Kidney glomerular epithelial cell (primary cell): Measurements from ENCODE around the gene KLHL2.
A peak's percentile ranks its signal among the peaks of the same experiment; 100 is the strongest.
"Not testable (repeated sequence)": the region's sequence is repeated elsewhere in the genome, so short reads cannot be mapped to it uniquely, and the experiment has no call there.

ENCODE experiments used
- DNase-seq: peaks from one replicate; lab custom pipeline; 2025; lab: John Stamatoyannopoulos, UW

KLHL2 gene

DNA sequence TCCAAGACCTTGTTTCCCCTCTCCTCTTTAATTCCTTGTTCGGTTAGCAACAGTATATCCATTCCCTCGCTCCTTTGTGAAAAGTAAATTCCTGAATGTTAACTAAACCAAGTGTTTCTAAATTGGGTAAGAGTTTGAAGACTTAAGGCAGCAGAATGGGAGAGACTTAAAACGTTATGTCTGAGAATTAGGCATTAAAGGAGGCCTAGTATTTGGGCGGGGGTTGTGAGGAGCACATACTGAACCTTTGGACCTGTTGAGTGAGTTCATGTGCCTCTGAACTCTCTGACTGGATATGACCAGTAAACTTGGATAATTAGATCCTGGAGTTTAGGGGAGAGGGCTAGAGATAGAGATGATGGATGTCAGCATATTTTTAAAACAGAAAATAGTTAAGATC lies 121.3 kb downstream of the KLHL2 start:
- DNase-seq: no peak

DNA sequence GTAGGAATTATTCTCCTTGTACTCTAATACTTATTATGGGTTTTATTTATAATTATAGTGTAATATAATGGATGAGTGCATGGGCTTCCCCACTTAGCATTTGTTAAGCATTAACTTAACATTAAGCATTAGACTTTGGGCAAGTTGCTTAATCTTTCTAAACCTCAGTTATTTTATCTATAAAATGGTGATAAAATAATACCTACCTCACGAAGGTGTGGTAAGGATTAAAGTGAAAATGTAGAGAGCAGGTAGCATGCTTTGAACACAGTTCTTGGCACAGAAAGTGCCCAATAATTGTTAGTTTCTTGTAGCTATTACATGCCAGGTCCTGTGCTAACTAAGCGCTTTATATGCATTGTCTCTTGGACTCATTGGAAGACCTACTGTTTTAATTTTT lies 122.7 kb downstream of the KLHL2 start:
- DNase-seq: no peak

DNA sequence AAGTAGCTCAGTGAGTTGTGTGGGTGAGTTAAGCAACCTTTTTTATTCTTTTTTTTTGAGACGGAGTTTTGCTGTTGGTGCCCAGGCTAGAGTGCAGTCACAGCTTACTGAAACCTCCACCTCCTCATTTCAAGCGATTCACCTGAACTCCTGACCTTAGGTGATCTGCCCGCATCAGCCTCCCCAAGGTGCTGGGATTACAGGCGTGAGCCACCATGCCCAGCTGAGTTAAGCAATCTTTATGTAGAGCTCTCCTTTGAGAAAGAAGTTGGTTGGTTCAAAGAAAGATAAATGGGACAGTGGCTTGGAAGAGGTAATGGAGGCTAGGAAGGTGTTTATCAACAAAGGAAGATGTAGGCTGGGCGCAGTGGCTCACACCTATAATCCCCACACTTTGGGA lies 123.3 kb downstream of the KLHL2 start:
- DNase-seq: no peak

DNA sequence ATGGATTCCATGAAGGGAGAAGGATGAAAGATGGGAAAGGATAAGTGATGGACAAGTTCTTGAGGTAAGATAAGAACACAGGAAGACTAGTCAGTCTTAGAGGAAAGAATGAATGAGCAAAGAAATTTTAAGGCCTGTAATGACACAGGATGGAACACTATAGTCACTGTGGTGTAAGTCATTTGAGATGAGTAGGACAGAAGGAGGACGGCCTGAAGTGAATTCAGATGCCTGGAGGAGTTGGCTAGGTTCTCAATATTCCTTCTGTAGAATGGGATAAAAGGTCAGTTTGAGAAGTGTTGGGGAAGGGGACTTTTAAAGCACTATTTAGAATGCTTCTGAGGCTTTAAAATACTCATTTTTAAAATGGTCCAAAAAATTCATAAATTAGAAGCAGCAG lies 124.0 kb downstream of the KLHL2 start:
- DNase-seq: no peak

DNA sequence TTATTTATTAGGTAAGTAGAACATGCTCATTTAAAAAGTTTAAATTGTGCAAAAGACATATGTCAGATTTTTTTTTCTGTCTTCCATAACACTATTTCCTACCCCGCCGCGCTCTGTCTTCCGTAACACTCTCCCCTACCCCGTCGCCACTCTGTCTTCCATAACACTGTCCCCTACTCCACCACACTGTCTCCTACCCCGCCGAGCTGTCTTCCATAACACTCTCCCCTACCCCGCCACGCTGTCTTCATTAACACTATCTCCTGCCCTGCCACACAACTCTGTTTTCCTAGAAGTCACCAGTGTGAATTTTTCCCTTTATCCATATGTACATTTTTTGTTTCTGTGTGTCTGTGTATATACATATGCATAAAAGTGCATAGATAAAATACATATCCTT lies 124.5 kb downstream of the KLHL2 start:
- no peak for DNase-seq

DNA sequence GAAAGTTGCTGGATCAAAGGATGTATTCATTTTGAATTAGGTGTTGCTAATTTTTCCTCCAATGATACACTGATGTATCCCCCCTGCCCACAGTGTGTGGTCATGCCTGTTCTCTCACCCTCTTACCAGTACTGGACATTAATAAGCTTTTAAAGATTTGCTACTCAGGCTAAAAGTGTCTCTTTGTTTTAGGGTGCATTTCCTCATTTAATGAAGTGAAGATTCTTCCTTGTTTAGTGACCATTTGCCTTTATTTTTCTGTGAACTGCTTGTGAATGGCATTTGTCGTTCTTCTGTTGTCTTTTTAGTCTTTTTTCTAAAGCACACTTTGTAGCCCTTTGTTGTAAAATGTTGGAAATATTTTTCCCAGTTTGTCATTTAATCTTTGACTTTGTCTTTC lies 125.1 kb downstream of the KLHL2 start:
- DNase-seq: no peak

DNA sequence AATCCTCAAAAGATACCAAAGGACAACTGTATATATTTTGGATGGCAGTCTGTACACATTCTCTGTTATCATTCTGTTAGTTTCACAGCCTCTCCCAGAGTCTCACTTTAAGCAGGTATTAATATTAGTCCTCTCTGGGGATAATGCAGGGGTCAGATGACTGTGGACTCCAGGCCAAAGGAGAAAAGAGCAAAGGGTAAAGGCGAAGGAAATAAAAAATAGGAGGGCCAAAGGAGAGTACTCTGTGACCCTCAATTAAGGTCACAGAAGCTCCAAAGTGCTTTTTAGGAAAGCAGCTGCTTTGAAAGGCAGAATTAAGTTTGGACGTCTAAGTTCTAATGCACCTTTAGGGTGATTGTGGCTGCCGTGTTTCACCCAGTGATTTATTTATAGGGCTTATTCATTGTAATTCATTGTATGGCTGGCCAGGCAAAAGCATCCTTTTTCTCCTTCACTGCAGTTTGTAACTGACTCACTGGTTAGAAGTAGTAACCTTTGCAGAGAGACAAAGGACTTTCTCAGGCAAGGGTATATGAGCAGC lies 127.9 kb downstream of the KLHL2 start:
- no peak for DNase-seq

DNA sequence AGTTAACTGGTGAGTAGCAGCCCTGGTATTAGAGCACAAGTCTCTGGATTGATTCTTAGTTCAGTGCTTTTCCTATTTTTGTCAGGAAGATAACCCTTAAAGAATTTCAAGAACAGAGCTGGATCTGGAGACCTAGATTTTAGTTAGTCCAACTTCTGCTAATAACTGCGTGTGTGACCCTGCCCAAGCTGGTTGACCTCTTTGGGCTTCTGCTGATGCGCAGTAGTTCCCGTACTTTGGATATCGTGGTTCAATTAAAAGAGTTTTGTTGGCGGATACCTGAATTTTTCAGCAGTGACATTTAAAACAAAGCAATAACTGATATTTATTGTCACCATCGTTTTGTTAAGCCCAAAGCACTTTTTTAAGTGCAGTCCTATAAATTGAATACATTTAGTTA lies 129.4 kb downstream of the KLHL2 start:
- no peak for DNase-seq

DNA sequence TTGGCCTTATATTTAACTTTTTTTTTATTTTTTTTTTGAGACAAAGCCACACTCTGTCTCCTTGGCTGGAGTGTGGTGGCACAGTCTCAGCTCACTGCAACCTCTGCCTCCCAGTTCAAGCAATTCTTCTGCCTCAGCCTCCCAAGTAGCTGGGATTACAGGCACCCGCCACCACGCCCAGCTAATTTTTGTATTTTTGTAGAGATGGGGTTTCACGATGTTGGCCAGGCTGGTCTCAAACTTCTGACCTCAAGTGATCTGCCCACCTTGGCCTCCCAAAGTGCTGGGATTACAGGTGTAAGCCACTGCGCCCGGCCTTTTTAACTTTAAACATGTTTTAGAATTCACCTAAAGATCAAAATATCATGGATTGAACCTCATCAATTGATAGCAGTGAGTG lies 135.0 kb downstream of the KLHL2 start:
- DNase-seq: not testable (repeated sequence)

DNA sequence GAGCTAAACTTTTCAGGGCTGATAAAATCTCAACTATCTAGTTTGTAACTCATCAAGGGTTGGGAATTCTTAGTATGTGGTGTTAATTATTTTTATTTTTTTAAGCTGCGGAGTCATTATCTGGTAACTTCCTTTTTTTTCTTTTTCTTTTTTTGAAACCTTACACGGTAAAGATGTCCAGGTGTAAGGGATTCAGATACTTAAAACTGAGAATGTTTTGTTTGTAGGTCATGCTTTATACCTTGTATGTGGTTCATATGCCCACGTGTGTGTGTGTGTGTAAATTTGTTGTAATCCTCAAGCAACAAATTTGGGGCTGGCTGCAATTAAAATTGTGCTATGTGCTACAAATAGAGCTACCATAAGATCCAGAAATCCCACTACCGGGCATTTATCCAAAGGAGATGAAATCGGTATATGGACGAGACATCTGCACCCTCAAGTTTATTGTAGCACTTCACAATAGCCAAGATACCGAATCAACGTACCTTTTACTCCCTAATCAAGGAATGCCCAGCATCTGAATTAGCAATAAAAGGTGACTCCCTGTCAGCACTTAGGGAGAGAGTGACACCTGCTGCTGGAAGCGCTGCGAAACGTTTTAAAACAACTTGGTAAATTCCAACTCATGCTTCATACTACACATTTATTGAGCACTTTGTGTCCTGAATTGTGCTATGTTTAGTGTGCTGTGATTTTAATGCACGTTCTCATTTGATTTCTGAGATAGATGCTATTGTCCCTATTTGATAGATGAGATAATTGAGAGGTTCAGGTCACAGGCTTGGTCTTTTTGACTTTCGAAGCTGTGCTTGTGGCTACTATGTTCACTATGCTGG lies 136.2 kb downstream of the KLHL2 start:
- no peak for DNase-seq

DNA sequence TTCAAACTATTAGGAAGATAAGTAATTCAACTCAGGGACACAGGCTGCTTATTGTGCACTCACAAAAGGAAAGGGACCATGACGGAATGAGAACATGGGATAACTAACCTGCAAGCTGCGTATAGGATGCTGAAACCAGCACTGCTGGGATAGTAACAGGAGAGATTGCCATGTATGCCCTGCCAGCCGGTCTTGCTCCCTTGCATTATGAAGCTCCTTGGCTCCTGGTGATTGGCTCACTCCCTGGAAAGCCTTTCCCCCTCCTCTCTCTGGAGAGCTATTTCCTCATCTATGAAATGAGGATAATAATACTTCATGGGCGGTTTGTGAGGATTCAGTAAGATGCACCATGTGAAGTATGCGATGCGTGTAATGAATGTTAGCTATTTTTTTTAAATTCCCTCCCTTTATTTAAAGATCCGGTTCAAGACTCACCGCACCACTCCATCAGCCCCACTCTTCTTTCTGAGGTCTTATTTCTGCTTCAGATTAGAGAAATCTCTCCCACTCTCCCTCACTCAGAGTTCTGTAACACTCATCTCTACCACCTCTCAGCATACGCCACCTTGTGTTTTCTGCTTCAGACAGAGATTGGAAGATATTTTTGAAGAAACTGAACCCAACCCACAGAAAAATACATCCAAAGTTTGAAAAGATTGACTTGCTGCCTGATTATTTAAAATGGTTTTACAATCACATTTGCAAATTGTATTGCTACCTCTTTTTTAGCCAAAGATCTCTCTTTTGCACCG lies 138.5 kb downstream of the KLHL2 start:
- DNase-seq: no peak

DNA sequence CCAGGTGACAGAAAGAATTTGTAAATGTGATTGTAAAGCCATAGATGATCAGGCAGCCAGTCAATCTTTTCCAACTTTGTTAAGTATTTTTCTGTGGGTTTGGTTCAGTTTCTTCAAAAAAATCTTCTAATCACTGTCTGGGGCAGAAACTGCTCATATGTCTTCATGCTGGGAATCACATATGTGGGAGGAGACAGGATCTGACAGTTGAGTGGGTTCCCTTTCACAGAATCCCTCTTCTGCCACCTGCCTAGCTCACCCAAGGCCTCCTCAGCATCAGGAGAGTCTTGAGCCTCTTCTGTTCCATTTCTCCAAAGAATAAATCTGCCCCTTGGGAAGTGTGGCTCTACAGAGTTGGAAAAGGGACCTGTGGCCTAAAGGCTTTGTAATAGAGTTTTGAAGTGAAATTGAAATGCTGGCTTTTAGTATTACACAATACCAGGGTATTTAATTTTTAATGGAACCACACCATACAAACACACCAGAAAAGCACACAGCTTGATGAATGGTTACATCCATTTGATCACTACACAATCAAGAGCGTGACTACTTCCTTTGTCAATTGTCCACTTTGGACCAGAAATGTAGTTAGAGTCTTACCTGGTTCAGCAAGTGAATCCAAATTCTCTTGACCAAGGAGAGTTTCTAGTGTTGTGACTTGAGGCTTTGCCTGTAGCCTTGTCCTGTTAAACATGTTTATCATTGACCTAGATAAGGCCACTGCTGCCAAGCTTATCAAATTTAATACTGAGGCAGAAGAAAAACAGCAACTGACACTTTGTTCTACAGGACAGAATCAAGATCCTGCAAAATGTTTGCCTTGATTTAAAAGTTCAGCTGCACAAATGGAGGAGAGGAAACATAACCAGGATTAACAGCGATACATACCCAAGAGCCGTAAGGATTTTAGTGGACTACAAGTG lies 140.5 kb downstream of the KLHL2 start:
- DNase-seq: no peak

DNA sequence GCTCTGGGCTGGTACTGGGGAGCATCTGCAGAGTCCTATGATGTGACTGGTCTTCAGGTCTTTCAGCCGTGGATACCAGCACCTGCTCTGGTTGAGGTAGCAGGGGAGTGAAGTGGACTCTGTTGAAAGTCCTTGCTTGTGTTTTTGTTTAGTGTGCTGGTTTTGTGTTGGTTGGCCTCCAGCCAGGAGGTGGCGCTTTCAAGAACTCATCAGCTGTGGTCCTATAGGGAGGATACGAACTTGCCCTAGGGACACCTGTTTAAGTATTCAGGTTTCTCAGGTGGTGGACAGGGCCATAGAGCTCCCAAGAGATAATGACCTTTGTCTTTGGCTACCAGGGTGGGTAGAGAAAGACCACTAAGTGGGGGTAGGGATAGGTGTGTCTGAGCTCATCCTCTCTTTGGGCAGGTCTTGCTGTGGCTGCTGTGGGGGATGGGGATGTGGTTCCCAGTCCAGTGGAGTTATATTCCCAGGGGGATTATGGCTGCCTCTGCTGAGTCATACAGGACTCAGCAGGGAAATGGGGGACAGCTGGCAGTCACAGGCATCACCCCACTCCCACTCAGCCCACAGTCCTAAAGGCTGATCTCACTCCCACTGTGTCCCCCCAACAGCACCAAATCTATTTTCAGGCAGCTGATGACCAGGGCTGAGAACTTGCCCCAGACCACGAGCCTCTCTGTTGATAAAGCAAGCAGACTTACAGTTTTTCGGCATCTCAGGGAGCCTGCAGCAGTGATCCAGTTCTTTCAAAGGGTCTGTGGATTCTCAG lies 144.2 kb downstream of the KLHL2 start:
- no peak for DNase-seq

DNA sequence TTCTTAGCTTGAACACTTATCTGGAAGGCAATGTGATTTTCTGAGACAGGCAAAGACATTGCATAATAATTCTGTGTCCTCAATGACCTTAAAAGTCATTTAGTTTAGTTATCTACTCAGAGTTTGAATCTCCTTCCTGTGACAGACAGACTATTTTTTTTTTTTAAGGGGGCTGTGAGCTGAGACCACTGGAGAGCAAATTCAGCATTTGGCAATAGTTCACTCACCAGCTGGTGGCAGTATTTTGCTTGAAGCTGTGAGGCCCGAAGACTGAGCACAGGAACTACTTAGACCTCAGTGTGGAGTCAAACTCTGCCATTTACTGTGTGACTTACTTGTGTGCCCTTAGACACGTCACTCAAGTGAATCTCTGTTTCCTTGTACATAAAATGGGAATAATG lies 148.5 kb downstream of the KLHL2 start:
- DNase-seq: peak; percentile 42

DNA sequence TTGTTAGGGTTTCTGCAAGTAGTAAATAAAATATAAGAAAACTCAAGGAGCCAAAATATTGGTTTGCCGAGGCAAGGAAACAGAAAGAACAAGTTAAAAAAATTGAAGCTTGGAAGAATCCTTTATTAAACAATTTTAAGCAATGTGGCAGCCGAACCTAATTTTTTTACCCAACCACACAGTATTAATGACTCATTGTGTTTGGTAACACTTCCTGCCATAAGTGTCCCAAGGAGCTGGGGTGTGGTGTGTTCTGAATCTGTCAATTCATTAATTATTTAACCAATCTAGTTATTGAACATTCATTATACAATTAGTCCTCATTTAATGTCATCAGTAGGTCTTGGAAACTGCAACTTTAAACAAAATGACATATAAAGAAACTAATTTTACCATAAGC lies 152.1 kb downstream of the KLHL2 start:
- no peak for DNase-seq

DNA sequence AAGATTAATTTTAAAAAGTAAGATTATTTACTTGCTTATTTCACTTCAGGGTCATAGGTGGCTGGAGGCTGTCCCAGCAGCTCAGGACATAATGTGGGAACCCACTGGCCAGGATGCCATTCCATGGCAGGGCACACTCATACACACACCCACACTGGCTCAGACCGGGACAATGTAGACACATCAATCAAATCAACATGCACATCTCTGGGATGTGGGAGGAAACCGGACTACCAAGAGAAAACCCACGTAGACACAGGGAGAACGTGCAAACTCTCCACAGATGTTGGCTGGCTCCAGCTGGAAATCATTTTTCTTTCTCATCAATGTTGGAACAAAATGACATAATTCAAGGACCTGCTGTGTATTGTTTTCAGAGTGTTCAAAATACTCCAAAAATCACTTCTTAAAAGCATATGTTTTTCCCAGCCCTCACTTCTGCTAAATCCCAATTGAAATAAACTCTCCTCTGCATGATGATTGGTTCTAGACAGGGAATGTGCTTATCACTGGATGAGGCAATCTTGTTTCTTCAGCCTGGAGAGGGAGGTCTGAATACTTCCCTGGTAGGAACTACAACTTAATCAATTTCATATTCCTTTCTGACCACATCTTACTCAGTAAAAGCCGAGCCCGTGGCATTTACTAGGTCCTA lies 152.8 kb downstream of the KLHL2 start:
- DNase-seq: no peak

DNA sequence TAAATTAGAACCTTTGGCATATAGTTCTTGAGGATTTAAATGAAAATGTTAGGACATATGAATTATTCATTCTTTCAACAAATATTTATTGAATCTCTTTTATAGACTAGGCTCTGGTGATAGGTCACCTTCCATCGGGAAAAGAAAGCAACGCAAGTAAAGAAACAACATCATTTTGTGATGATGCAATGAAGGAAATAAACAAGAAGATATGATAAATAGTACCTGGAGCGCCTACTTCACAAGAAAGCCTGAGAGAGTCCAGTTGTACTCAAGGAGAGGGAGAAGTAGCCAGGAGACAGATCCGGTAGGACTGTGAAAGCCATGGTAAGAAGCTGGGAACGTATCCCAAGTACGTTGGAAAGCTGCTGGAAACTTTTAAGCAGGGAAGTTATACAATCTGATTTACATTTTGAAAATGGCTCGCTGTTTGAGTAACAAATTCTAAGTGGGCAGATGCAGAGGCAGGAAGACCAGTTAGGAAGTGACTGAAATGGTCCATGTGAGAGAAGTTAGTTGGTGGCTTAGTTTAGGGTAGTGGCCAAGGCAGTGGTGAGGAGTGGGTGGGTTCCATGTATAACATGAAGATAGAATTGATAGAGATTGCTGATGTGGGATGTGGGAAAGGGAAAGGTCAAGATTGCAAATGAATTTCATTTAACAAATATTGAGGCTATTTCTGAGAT lies 153.8 kb downstream of the KLHL2 start:
- no peak for DNase-seq

DNA sequence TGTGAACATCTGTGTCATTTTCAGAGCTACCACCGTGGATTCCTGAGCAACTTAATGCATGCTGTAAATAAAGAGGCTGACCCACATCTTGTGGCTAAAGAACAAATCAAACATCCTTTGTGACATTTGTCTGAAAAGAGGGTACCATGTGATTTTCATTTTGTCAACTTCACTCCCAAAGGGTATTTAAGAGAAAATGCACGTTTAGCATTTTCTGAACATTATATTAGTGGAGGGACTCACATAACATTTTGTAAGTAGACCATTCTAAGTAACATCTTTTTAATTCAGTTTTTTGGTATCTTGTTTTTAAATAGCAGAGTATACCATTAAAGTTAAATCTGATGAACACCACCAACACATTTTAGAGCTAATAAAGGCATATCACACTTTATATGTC lies 154.4 kb downstream of the KLHL2 start:
- DNase-seq: no peak

DNA sequence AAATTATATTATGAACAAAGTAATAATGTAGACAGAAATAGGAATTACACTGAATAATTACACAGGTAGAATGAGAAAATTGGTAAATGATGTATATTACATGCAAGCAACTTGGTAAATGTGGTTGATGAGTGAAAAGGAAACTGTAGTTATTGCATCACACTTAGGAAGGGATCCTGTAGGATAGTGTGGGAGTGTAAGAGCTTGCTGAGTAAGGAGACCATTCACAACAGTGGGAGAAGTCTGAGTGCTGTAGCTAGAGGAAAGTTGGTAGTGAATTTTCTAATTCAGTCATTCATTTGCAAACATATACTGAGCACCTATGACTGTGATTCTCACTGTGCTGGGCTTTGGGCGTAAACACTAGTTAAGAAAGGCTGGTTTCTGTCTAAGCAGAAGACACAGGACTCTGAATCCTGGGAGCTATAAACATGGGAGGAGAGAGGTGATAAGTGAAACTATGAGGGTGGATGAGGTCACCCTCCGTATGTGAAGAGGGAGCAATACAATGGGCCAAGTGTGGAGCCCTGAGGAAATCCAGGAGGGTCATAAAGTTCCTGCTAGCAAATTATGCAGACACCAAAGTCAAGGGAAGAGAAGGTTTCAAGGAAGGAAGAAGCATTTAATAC lies 157.2 kb downstream of the KLHL2 start:
- DNase-seq: peak; percentile 5

DNA sequence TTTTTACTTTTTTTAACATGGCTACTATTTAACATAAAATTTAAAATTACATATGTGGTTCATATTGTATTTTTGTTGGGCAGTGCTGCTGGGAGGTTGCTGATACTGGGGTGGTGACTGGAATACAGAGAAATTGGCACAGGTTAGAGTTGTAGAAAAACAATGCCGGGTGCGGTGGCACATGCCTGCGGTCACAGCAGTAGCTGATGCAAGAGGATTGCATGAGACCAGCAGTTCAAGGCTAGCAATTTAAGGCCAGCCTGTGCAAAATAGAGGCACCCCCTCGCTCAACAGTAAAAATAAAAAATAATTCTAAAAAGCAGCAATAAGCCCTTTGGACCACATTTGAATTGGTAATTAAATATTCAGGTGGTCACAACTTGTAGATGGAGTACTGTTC lies 159.7 kb downstream of the KLHL2 start:
- DNase-seq: no peak
